Neural cell (in vitro differentiated cells): ENCODE data around the gene SERPINH1. TPM values are rescaled to one million over a fixed set of nuclear protein-coding genes. Genes with fewer than 3 reads are reported as not detected.
A peak's percentile ranks its signal among the peaks of the same experiment; 100 is the strongest.

Experiments
- H2AFZ ChIP-seq: fragments of 200-600, 300-800 bp; sonication (generic), shearing (Covaris generic); 2 replicates; pipeline ENCODE4 v1.6.0; 2014; ENCODE audit warnings: low read depth, mild to moderate bottlenecking, antibody characterized with exemption, low read length, moderate library complexity
- H3F3A ChIP-seq: fragments of 200-600 bp; shearing (Covaris generic); 2 replicates; pipeline ENCODE4 v1.6.1; 2016; ENCODE audit warnings: mild to moderate bottlenecking, moderate library complexity, mixed read lengths, antibody characterized with exemption, low read length; ENCODE audit not compliant: insufficient read depth, poor library complexity, severe bottlenecking
- H3K27ac ChIP-seq: fragments of 200-600, 300-800 bp; sonication (generic), shearing (Covaris generic); 2 replicates; pipeline ENCODE4 v1.5.1; 2014; ENCODE audit warnings: mild to moderate bottlenecking, low read length, moderate library complexity
- H3K27me3 ChIP-seq: fragments of 300-800, 200-600 bp; sonication (generic), shearing (Covaris generic); 2 replicates; pipeline ENCODE4 v1.6.0; 2014; ENCODE audit warnings: mild to moderate bottlenecking, low read depth, low read length, moderate library complexity; ENCODE audit not compliant: insufficient read depth
- H3K36me3 ChIP-seq: fragments of 300-800, 200-600 bp; sonication (generic), shearing (Covaris generic); 2 replicates; pipeline ENCODE4 v1.5.1; 2014; ENCODE audit warnings: mild to moderate bottlenecking, antibody characterized with exemption, low read length, moderate library complexity; ENCODE audit not compliant: insufficient read depth
- H3K4me2 ChIP-seq: fragments of 300-800, 200-600 bp; sonication (generic), shearing (Covaris generic); 2 replicates; pipeline ENCODE4 v1.6.0; 2014; ENCODE audit warnings: mild to moderate bottlenecking, low read length
- H3K4me3 ChIP-seq: fragments of 300-800, 200-600 bp; sonication (generic), shearing (Covaris generic); 2 replicates; pipeline ENCODE4 v1.5.1; 2014; ENCODE audit warnings: mild to moderate bottlenecking, low read length, moderate library complexity
- H3K79me2 ChIP-seq: fragments of 200-600 bp; shearing (Covaris generic); replicated peaks from 2 replicates; pipeline ENCODE4 v1.6.0; 2014; ENCODE audit warnings: mild to moderate bottlenecking, low read length, moderate library complexity; ENCODE audit not compliant: insufficient read depth
- H3K9ac ChIP-seq: fragments of 300-800, 200-600 bp; sonication (generic), shearing (Covaris generic); 2 replicates; pipeline ENCODE4 v1.6.1; 2016; ENCODE audit warnings: mild to moderate bottlenecking, low read length, mixed read lengths
- H3K9me2 ChIP-seq: fragments of 200-600 bp; shearing (Covaris generic); 2 replicates; pipeline ENCODE4 v1.6.1; 2016; ENCODE audit warnings: mild to moderate bottlenecking, low read length, mixed read lengths; ENCODE audit not compliant: insufficient read depth
- H3K9me3 ChIP-seq: fragments of 200-600, 300-800 bp; sonication (generic), shearing (Covaris generic); 2 replicates; pipeline ENCODE4 v1.6.1; 2016; ENCODE audit warnings: mild to moderate bottlenecking, mixed run types, low read length, moderate library complexity, mixed read lengths
- H4K20me1 ChIP-seq: fragments of 200-600 bp; shearing (Covaris generic); 2 replicates; pipeline ENCODE4 v1.6.1; 2016; ENCODE audit warnings: mild to moderate bottlenecking, mixed run types; ENCODE audit not compliant: insufficient read depth
- EP300 ChIP-seq: fragments of 450-650 bp; conservative IDR thresholded peaks from 2 replicates; pipeline ENCODE4 v1.6.1; 2014; ENCODE audit warnings: antibody characterized with exemption, mild to moderate bottlenecking, moderate library complexity; ENCODE audit not compliant: poor library complexity, severe bottlenecking
- EZH2 ChIP-seq: fragments of 200-600, 300-800 bp; shearing (Covaris generic), sonication (generic); IDR thresholded peaks from 2 replicates; pipeline ENCODE4 v1.6.1; 2014; ENCODE audit warnings: antibody characterized with exemption, low read length, borderline replicate concordance, mild to moderate bottlenecking; ENCODE audit not compliant: insufficient read depth, poor library complexity, severe bottlenecking
- MXI1 ChIP-seq: fragments of 450-650 bp; conservative IDR thresholded peaks from 2 replicates; pipeline ENCODE4 v1.6.1; 2014; ENCODE audit warnings: antibody characterized with exemption, mild to moderate bottlenecking; ENCODE audit not compliant: poor library complexity, severe bottlenecking
- POLR2AphosphoS5 ChIP-seq: IDR thresholded peaks from 2 replicates; pipeline ENCODE4 v1.6.1; 2012
- RAD21 ChIP-seq: fragments of 450-650 bp; conservative IDR thresholded peaks from 2 replicates; pipeline ENCODE4 v1.6.1; 2014; ENCODE audit warnings: antibody characterized with exemption, mild to moderate bottlenecking, moderate library complexity
- SMC3 ChIP-seq: fragments of 450-650 bp; conservative IDR thresholded peaks from 2 replicates; pipeline ENCODE4 v1.6.1; 2014; ENCODE audit warnings: antibody characterized with exemption, mild to moderate bottlenecking, moderate library complexity; ENCODE audit not compliant: poor library complexity
- TAF1 ChIP-seq: IDR thresholded peaks from 2 replicates; pipeline ENCODE4 v1.6.1; 2012; ENCODE audit warnings: low read depth
- polyA plus RNA-seq: library from polyadenylated mRNA; depleted of rRNA; stranded (reverse); fragments of >200 nt; gene quantifications from 2 replicates; pipeline ENCODE4 v1.2.3, GENCODE V29; 2014
- TF ChIP-seq, protein P1 (sequence below): IDR thresholded peaks from 2 replicates; pipeline ENCODE4 v1.6.1; 2012; ENCODE audit warnings: borderline replicate concordance
- TF ChIP-seq, protein P2 (sequence below): fragments of 450-650 bp; IDR thresholded peaks from 2 replicates; pipeline ENCODE4 v1.5.1; 2014; ENCODE audit warnings: antibody characterized with exemption, mild to moderate bottlenecking, moderate library complexity; ENCODE audit not compliant: poor library complexity, severe bottlenecking

The SERPINH1 gene
- polyA plus RNA-seq, 1 donor from 2014 or later, result 16.1 TPM

DNA sequence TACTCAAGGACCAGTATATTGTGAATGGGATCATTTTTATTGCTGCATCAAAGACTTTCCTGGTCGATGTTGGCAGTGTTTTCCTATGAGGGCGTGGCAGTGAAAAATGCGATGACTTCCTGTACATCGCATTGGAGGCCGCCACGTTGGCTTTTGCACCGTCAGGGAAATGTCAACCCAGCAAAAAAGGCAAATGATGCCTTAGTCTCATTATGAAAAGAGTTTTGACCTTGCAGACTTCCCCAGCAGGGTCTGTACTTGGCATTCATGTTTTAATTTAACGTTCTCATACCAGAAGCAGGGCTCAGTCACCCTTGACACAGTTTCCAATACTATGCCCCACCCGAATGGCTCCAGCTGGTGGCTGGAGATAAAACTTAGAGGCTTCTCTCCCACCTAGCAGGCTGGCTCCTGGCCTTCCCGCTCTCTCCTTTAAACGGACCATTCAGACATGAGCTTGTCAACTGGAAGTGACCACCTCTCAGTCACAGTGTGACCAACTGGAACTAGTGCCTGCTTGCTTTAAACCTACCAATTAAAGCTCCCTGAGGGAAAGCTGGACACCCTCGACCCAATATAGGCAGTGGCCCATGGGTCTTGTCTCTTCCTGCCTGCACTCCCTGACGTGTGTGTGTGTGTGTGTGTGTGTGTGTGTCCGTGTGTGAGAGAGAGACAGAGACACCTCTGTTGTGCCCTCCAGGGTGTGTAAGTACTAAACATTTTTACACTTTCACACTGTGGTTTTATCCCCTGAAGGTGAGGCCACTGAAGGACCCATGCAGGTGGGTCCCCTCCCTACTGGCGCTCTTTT, 27.6 kb upstream of the SERPINH1 start:
- Histone ChIP-seq H2AFZ (peak overlapping the region; percentile 16), H3K9ac (peak overlapping the region; percentile 27), H3K4me2 (no peak overlapping the region), H3K79me2 (no peaks in the 10 kb centered on the region), H3F3A (peaks cover 6% of the 10 kb centered on the region), H3K4me3 (peak overlapping the region; percentile 35), H4K20me1 (no peaks in the 10 kb centered on the region), H3K9me2 (no peaks in the 10 kb centered on the region), H3K36me3 (no peaks in the 10 kb centered on the region), H3K9me3 (no peaks in the 10 kb centered on the region), H3K27ac (peak overlapping the region; percentile 70), H3K27me3 (no peaks in the 10 kb centered on the region)
- TF ChIP-seq SMC3 (no peak), EP300 (no peak), POLR2AphosphoS5 (no peak), MXI1 (no peak), TAF1 (no peak)
- TF ChIP-seq, protein P1, sequence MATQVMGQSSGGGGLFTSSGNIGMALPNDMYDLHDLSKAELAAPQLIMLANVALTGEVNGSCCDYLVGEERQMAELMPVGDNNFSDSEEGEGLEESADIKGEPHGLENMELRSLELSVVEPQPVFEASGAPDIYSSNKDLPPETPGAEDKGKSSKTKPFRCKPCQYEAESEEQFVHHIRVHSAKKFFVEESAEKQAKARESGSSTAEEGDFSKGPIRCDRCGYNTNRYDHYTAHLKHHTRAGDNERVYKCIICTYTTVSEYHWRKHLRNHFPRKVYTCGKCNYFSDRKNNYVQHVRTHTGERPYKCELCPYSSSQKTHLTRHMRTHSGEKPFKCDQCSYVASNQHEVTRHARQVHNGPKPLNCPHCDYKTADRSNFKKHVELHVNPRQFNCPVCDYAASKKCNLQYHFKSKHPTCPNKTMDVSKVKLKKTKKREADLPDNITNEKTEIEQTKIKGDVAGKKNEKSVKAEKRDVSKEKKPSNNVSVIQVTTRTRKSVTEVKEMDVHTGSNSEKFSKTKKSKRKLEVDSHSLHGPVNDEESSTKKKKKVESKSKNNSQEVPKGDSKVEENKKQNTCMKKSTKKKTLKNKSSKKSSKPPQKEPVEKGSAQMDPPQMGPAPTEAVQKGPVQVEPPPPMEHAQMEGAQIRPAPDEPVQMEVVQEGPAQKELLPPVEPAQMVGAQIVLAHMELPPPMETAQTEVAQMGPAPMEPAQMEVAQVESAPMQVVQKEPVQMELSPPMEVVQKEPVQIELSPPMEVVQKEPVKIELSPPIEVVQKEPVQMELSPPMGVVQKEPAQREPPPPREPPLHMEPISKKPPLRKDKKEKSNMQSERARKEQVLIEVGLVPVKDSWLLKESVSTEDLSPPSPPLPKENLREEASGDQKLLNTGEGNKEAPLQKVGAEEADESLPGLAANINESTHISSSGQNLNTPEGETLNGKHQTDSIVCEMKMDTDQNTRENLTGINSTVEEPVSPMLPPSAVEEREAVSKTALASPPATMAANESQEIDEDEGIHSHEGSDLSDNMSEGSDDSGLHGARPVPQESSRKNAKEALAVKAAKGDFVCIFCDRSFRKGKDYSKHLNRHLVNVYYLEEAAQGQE, result no peak
- TF ChIP-seq, protein P2, sequence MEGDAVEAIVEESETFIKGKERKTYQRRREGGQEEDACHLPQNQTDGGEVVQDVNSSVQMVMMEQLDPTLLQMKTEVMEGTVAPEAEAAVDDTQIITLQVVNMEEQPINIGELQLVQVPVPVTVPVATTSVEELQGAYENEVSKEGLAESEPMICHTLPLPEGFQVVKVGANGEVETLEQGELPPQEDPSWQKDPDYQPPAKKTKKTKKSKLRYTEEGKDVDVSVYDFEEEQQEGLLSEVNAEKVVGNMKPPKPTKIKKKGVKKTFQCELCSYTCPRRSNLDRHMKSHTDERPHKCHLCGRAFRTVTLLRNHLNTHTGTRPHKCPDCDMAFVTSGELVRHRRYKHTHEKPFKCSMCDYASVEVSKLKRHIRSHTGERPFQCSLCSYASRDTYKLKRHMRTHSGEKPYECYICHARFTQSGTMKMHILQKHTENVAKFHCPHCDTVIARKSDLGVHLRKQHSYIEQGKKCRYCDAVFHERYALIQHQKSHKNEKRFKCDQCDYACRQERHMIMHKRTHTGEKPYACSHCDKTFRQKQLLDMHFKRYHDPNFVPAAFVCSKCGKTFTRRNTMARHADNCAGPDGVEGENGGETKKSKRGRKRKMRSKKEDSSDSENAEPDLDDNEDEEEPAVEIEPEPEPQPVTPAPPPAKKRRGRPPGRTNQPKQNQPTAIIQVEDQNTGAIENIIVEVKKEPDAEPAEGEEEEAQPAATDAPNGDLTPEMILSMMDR, result no peak

DNA sequence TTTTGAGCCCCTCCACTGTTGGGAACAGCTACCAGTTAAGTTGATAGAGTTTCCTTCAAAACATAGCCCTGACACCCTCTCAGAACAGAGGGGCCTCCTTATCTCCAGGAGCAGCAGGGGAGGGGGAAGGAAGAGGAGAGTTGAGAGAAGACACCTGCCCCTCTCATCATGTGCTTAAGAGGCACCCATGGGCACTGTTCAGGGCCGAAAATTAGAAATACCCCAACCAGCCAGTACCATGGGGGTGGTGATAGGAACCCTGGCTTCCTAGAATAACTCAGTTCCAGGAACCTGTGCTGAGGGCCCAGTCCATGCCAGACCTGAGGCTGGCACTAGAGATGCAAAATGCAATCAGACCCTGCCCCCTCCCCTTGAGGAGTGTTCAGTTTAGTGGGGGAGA, 27.0 kb upstream of the SERPINH1 start:
- no peak for TF ChIP-seq POLR2AphosphoS5
- TF ChIP-seq, protein P2, result no peak
- TF ChIP-seq RAD21, result no peak
- no peak for TF ChIP-seq EZH2
- no peak for TF ChIP-seq EP300
- TF ChIP-seq SMC3, result no peak
- no peak for TF ChIP-seq TAF1
- TF ChIP-seq MXI1, result no peak
- TF ChIP-seq, protein P1, result no peak
- no peaks in the 10 kb centered on the region for H3K36me3 ChIP-seq
- H3K4me2 ChIP-seq, result no peak overlapping the region
- no peaks in the 10 kb centered on the region for H4K20me1 ChIP-seq
- H3K79me2 ChIP-seq, result no peaks in the 10 kb centered on the region
- no peak overlapping the region for H2AFZ ChIP-seq
- H3K27me3 ChIP-seq, result no peaks in the 10 kb centered on the region
- no peak overlapping the region for H3K4me3 ChIP-seq
- peak overlapping the region; percentile 70 for H3K27ac ChIP-seq
- H3K9me3 ChIP-seq, result no peaks in the 10 kb centered on the region
- H3K9me2 ChIP-seq, result no peaks in the 10 kb centered on the region
- H3K9ac ChIP-seq, result no peak overlapping the region
- peaks cover 6% of the 10 kb centered on the region for H3F3A ChIP-seq
